HCT116 (cell line): ENCODE results near the gene SLC25A29. TPM values are rescaled to one million over a fixed set of nuclear protein-coding genes. Genes with fewer than 3 reads are reported as not detected.

Experiments used
- ATAC-seq: fragments of 200-7000 bp; cut with Tn5 transposase; 2 replicates; pipeline ENCODE4 v1.9.1; 2020; ENCODE audit warnings: mild to moderate bottlenecking, moderate library complexity
- BruUV-seq: library from RNA; stranded (reverse); fragments of 400-500 nt; replicated peaks from 2 replicates; lab custom pipeline; 2021; lab: Mats Ljungman, UMichigan
- CTCF ChIA-PET: fragments of 300-600 bp; sonication (Branson Sonifier 250); formaldehyde crosslinking; loops from one replicate; lab custom pipeline; 2021; ENCODE audit warnings: antibody characterized with exemption; lab: Charles Lee
- POLR2A ChIA-PET: fragments of 300-600, 350-600 bp; sonication (Branson Sonifier 250); formaldehyde crosslinking; loops from one replicate; lab custom pipeline; 2021; ENCODE audit warnings: antibody characterized with exemption; lab: Charles Lee
- RAD21 ChIA-PET, 2 experiments: fragments of 300-600 bp; sonication (Branson Sonifier 250); formaldehyde crosslinking; loops; one replicate each; lab custom pipeline; 2023; ENCODE audit warnings: low total read pairs in 2 of 2; ENCODE audit not compliant: uncharacterized antibody in 2 of 2, unreplicated experiment in 2 of 2, low non-redundant PET in 1 of 2; lab: Charles Lee
- DNase-seq: peaks from one replicate; pipeline ENCODE4 v3.0.0-alpha.2; 2010; ENCODE audit warnings: low read depth, low spot score
- H2AFZ ChIP-seq: fragments of 200-600 bp; shearing (Covaris generic), sonication (generic); 2 replicates; pipeline ENCODE4 v1.6.1; 2017; ENCODE audit warnings: low read depth, mixed run types, mixed read lengths, antibody characterized with exemption, low read length; ENCODE audit not compliant: poor library complexity, severe bottlenecking
- H3K27ac ChIP-seq: 2 replicates; pipeline ENCODE4 v1.5.1; 2012; ENCODE audit warnings: low read depth, low read length
- H3K27me3 ChIP-seq: fragments of 200-600 bp; sonication (generic); 2 replicates; pipeline ENCODE4 v1.6.1; 2016; ENCODE audit warnings: mixed run types, low read length, mixed read lengths; ENCODE audit not compliant: insufficient read depth
- H3K36me3 ChIP-seq, 2 experiments: fragments of 200-500 bp in 1 of 2; fragments of 200-600 bp in 1 of 2; sonication (Bioruptor generic) in 1 of 2; sonication (generic) in 1 of 2; 2 replicates each; pipeline versions ENCODE4 v1.5.1 to v1.6.1; 2014 to 2016; ENCODE audit warnings: low read length in 2 of 2, inconsistent platforms in 1 of 2, mixed read lengths in 1 of 2, mixed run types in 1 of 2; ENCODE audit not compliant: insufficient read depth in 2 of 2, control insufficient read depth in 1 of 2
- H3K4me1 ChIP-seq, 2 experiments: fragments of 200-600 bp in 1 of 2; sonication (generic) in 1 of 2; 2 replicates each; pipeline versions ENCODE4 v1.5.1 to v1.6.1; 2012 to 2017; ENCODE audit warnings: low read length in 2 of 2, inconsistent platforms in 1 of 2, mild to moderate bottlenecking in 1 of 2, mixed read lengths in 1 of 2, mixed run types in 1 of 2, moderate library complexity in 1 of 2; ENCODE audit not compliant: insufficient read depth in 2 of 2, control insufficient read depth in 1 of 2
- H3K4me2 ChIP-seq: fragments of 200-600 bp; sonication (generic); 2 replicates; pipeline ENCODE4 v1.6.1; 2017; ENCODE audit warnings: mixed run types, low read length, mixed read lengths
- H3K4me3 ChIP-seq, 2 experiments: fragments of 200-600 bp in 1 of 2; sonication (generic) in 1 of 2; replicated peaks in 1 of 2; 2 replicates each; pipeline ENCODE4 v1.5.1; 2011 to 2016; ENCODE audit warnings: low read length in 2 of 2, control low read depth in 1 of 2, low read depth in 1 of 2, mild to moderate bottlenecking in 1 of 2, mixed read lengths in 1 of 2, mixed run types in 1 of 2
- H3K79me2 ChIP-seq: fragments of 200-600 bp; sonication (generic); 2 replicates; pipeline ENCODE4 v1.6.1; 2017; ENCODE audit warnings: mild to moderate bottlenecking, mixed run types, low read length, moderate library complexity, mixed read lengths; ENCODE audit not compliant: insufficient read depth
- H3K9ac ChIP-seq: fragments of 200-600 bp; sonication (generic); 2 replicates; pipeline ENCODE4 v1.6.1; 2016; ENCODE audit warnings: low read length, mixed read lengths
- H3K9me2 ChIP-seq: fragments of 200-600 bp; sonication (generic), shearing (Covaris generic); 2 replicates; pipeline ENCODE4 v1.6.1; 2017; ENCODE audit warnings: mixed run types, mild to moderate bottlenecking, moderate library complexity; ENCODE audit not compliant: insufficient read depth
- H3K9me3 ChIP-seq, 2 experiments: fragments of 200-500 bp in 1 of 2; fragments of 200-600 bp in 1 of 2; sonication (Bioruptor generic) in 1 of 2; sonication (generic) in 1 of 2; 2 replicates each; pipeline ENCODE4 v1.6.1; 2014 to 2017; ENCODE audit warnings: low read length in 2 of 2, mixed read lengths in 2 of 2, inconsistent platforms in 1 of 2, low read depth in 1 of 2, mild to moderate bottlenecking in 1 of 2, mixed run types in 1 of 2, moderate library complexity in 1 of 2; ENCODE audit not compliant: control insufficient read depth in 1 of 2, insufficient read depth in 1 of 2
- H4K20me1 ChIP-seq: fragments of 200-600 bp; sonication (generic), shearing (Covaris generic); 2 replicates; pipeline ENCODE4 v1.6.1; 2017; ENCODE audit warnings: mixed run types, mild to moderate bottlenecking, moderate library complexity; ENCODE audit not compliant: insufficient read depth
- ATF3 ChIP-seq: IDR thresholded peaks from 2 replicates; pipeline ENCODE4 v1.6.1; 2012
- CBX3 ChIP-seq: IDR thresholded peaks from 2 replicates; pipeline ENCODE4 v1.6.1; 2012; ENCODE audit warnings: low read depth
- EGR1 ChIP-seq: IDR thresholded peaks from 2 replicates; pipeline ENCODE4 v1.6.1; 2012; ENCODE audit warnings: low read depth
- ELF1 ChIP-seq: IDR thresholded peaks from 2 replicates; pipeline ENCODE4 v1.6.1; 2012; ENCODE audit warnings: low read depth, borderline replicate concordance
- EZH2 ChIP-seq: fragments of 200-600 bp; sonication (generic); IDR thresholded peaks from 2 replicates; pipeline ENCODE4 v1.6.1; 2017; ENCODE audit warnings: antibody characterized with exemption, mixed run types
- EZH2phosphoT487 ChIP-seq: fragments of 200-600 bp; IDR thresholded peaks from 2 replicates; pipeline ENCODE4 v1.6.1; 2018; ENCODE audit warnings: antibody characterized with exemption, borderline replicate concordance
- JUND ChIP-seq: IDR thresholded peaks from 2 replicates; pipeline ENCODE4 v1.6.1; 2012
- POLR2AphosphoS5 ChIP-seq: IDR thresholded peaks from 2 replicates; pipeline ENCODE4 v1.6.1; 2011; ENCODE audit warnings: mild to moderate bottlenecking, low read depth, low read length, moderate library complexity
- RAD21 ChIP-seq: IDR thresholded peaks from 2 replicates; pipeline ENCODE4 v1.6.1; 2012; ENCODE audit warnings: low read depth, mild to moderate bottlenecking
- REST ChIP-seq: IDR thresholded peaks from 2 replicates; pipeline ENCODE4 v1.6.1; 2012; ENCODE audit warnings: low read depth
- SIN3A ChIP-seq: IDR thresholded peaks from 2 replicates; pipeline ENCODE4 v1.6.1; 2012; ENCODE audit warnings: low read depth
- SP1 ChIP-seq: IDR thresholded peaks from 2 replicates; pipeline ENCODE4 v1.6.1; 2012; ENCODE audit warnings: low read depth
- SRF ChIP-seq: IDR thresholded peaks from 2 replicates; pipeline ENCODE4 v1.6.1; 2012; ENCODE audit warnings: low read depth
- TCF7L2 ChIP-seq: IDR thresholded peaks from 2 replicates; pipeline ENCODE4 v1.7.0; 2011; ENCODE audit warnings: borderline replicate concordance, inconsistent platforms; ENCODE audit not compliant: insufficient read depth, insufficient read length; ENCODE audit errors: extremely low read depth
- YY1 ChIP-seq: IDR thresholded peaks from 2 replicates; pipeline ENCODE4 v1.6.1; 2011; ENCODE audit warnings: low read length, low read depth, moderate library complexity, mild to moderate bottlenecking; ENCODE audit not compliant: insufficient replicate concordance; ENCODE audit errors: extremely low read depth
- ZBTB33 ChIP-seq: IDR thresholded peaks from 2 replicates; pipeline ENCODE4 v1.6.1; 2011; ENCODE audit warnings: mild to moderate bottlenecking, low read length, moderate library complexity; ENCODE audit not compliant: insufficient replicate concordance; ENCODE audit errors: extremely low read depth
- ZNF274 ChIP-seq: fragments of 200-500 bp; sonication (Bioruptor generic); IDR thresholded peaks from 2 replicates; pipeline ENCODE4 v1.6.1; 2014; ENCODE audit warnings: mild to moderate bottlenecking, low read depth, low read length, inconsistent platforms
- intact Hi-C: fragments of 100-400 bp; cut with micrococcal nuclease; formaldehyde crosslinking; loops from 2 replicates; pipeline ENCODE4 v1.10.0; 2022
- total RNA-seq: library from RNA; stranded (reverse); gene quantifications from one replicate; pipeline ENCODE4 v1.2.1, GENCODE V29; 2021; ENCODE audit not compliant: unreplicated experiment

The SLC25A29 gene
- total RNA-seq, 1 experiment from 2014 or later, result 38.7 TPM

GRCh38 chr14:100293497-100294212, 12.6 kb downstream of the SLC25A29 start:
- Histone ChIP-seq H3K9me3 (no peaks in the 10 kb centered on the region), H3K79me2 (no peaks in the 10 kb centered on the region), H3K36me3 (peaks cover 0 to 3% of the 10 kb centered on the region in 2 experiments; a peak in 1 of 4 replicates), H2AFZ (no peak overlapping the region), H3K4me3 (no peak overlapping the region)
- no TSS peak for BruUV-seq
- intact Hi-C loops, result no loop called here
- ChIA-PET RAD21 (no interaction called here), POLR2A (no interaction called here)
- TF ChIP-seq ATF3, result no peak
- no peak for TF ChIP-seq EGR1
- TF ChIP-seq EZH2phosphoT487, result no peak
- TF ChIP-seq REST, result no peak
- no peak for TF ChIP-seq EZH2
- TF ChIP-seq SP1, result no peak
- no peak for TF ChIP-seq ZNF274
- TF ChIP-seq ELF1, result no peak
- TF ChIP-seq SIN3A, result no peak
- no peak for TF ChIP-seq RAD21
- no peak for TF ChIP-seq ZBTB33
- TF ChIP-seq JUND, result no peak
- TF ChIP-seq CBX3, result no peak
- no peak for TF ChIP-seq TCF7L2
- TF ChIP-seq SRF, result no peak
- TF ChIP-seq YY1, result no peak
- TF ChIP-seq POLR2AphosphoS5, result no peak
- TF ChIP-seq, all 23 proteins: peak for 0
- Histone ChIP-seq H3K9ac (no peak overlapping the region), H3K27me3 (no peaks in the 10 kb centered on the region), H3K4me1 (no peaks in the 10 kb centered on the region), H3K27ac (no peak overlapping the region), H3K9me2 (no peaks in the 10 kb centered on the region), H4K20me1 (no peaks in the 10 kb centered on the region), H3K4me2 (no peak overlapping the region)
- ATAC-seq (no peak), DNase-seq (no peak)
- CTCF ChIA-PET, result no interaction called here
